ENCODE data around the gene GSE1. TPM values are rescaled to one million over a fixed set of nuclear protein-coding genes. Genes with fewer than 3 reads are reported as not detected.
"Not testable (repeated sequence)": the region's sequence is repeated elsewhere in the genome, so short reads cannot be mapped to it uniquely, and the experiment has no call there.

Gene GSE1
- total RNA-seq, 1 donor from 2014 or later: 56.4 TPM

GRCh38 chr16:85587762-85588556 lies 25.2 kb upstream of the GSE1 start:
- intact Hi-C loops (cut with DNase I): no loop called here

GRCh38 chr16:85588562-85589503 lies 24.3 kb upstream of the GSE1 start:
- intact Hi-C loops (cut with DNase I): no loop called here
- DNase-seq (ENCODE audit: low spot score): no peak

More at GRCh38 chr16:85587762-85588556, 25.2 kb upstream of the GSE1 start:
- no peak for DNase-seq (ENCODE audit: low spot score)

GRCh38 chr16:85589688-85590505 lies 23.2 kb upstream of the GSE1 start:
- DNase-seq (ENCODE audit: low spot score): no peak
- intact Hi-C loops (cut with DNase I): no loop called here

GRCh38 chr16:85590506-85590832 lies 22.7 kb upstream of the GSE1 start:
- DNase-seq (ENCODE audit: low spot score): no peak
- intact Hi-C loops (cut with DNase I): no loop called here

DNA sequence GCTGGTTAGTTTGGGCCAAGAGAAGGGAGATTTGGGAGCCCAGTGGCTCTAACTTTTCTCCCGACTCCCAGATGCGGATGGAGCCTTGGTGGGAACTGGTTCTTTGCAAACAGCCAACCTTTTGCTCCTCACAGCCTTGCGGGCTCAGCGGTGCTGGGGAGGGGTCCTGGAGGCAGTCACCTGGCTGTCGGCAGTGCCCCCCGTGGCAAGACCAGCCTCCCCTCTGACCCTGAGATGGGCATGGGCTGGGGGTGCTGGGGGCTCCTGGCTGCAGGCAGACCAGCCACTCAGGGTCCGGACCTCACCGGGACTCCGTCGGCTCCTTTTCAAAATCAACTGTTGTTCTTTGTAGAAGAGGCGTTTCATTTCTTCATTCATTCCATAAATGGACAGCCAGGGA lies 21.7 kb upstream of the GSE1 start:
- no peak for DNase-seq (ENCODE audit: low spot score)
- intact Hi-C loops (cut with DNase I): no loop called here

- DNase-seq (ENCODE audit: low spot score); intact Hi-C loops (cut with DNase I): not testable (repeated sequence)
Measured at GRCh38 chr16:85592277-85592676, 20.8 kb upstream of the GSE1 start.

DNA sequence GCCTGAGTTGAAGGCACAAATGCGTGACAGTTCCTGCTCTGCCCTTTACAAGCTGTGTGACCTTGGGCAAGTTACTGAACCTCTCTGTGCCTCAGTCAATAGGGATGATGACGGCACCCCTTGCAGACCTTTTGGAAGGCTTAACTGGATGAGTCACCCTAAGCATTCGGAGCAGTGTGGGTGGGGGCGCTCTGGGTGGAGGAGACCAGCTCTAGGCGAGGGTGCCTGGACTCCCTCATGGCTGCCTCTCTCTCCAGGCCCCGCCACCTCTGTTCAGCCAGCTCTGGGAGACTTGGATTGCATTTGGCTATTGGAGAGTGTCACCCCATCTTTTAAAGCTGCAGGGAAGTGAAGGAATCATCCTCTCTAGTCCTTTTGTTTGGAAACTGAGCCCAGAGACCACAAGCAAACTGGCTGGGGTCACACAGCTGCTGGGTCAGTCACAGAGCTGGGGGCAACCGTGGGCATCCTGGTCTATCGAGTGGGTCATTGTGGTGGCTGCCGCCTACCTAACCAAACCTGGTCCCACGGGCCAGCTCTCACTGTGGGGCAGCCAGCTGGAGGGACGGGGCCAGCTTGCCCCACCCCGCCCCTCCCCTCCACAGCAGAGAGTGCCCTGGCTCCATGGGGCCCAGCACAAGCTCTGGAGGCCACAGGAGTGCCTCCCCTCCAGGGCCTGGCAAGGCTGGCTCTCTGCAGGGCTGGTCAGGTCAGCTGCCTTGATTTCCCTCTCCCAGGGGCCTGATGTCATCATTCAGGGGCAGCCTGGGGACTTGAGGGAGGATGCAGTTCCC lies 20.2 kb upstream of the GSE1 start:
- intact Hi-C loops (cut with DNase I): no loop called here

GRCh38 chr16:85593494-85594221 lies 19.5 kb upstream of the GSE1 start:
- intact Hi-C loops (cut with DNase I): no loop called here
- no peak for DNase-seq (ENCODE audit: low spot score)

More for the DNA sequence above, 20.2 kb upstream of the GSE1 start:
- DNase-seq (ENCODE audit: low spot score): no peak

DNA sequence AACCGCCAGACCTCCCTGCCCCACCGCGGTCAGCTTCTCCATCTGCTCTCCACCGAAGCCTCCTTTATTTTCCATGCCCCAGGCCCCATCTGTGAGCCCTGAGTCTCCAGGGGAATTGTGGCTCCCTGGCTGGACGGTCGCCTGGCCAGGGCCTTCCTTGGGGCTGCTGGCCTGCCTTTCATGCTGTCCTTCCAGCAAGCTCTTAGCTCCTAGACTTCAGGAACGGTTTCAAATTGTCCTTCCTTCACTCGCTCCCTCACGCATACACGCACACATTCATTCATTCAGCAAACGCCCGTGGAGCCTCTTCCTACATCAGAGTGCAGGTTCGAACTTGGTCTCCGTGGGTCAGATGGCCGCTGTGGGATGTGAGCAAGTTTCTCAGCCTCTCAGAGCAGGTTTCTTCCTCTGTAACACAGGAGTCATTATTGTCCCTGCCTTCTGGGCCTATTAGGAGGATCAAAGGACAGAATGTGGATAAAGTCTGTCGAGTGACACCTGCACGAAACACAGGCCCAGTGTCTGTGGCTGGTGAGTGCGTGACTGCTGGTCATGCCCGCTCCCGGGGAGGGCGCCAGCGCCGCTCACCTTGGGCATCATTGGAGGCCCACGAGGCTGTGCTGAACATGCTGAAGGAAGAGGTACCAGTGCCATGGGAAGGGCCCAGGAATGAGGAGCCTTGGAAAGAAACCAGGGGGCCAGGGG lies 18.7 kb upstream of the GSE1 start:
- intact Hi-C loops (cut with DNase I): no loop called here
- no peak for DNase-seq (ENCODE audit: low spot score)

- no peak for DNase-seq (ENCODE audit: low spot score)
- intact Hi-C loops (cut with DNase I): no loop called here
Measured at GRCh38 chr16:85594978-85595661, 18.0 kb upstream of the GSE1 start.

DNA sequence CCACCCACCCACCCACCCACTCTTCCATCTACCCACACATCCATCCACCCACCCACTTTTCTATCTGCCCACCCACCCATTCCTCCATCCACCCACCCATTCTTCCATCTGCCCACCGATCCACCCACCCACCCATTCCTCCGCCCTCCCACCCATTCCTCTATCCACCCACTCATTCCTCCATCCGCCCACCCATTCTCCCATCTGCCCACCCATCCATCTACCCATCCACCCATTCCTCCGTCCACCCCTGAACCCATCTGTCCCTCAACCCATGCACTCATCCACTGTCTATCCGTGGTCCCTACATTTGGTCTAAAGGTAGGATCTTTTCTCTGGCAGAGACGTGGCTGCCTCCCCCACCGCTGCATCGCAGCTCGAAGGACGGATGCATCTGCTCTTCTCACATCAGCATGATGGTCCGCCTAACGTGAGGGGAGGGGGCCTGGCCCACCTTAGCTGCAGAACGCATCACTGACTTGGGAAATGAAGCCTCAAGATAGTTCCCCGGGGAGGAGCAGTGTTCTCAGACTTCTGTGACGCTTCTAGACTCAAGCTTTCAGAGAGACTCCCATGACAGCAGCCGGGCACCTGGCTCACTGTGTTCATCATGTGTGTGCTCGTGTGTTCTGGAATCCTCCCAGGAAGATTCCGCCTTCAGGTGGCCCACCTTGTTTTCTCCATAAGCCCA lies 17.2 kb upstream of the GSE1 start:
- intact Hi-C loops (cut with DNase I): no loop called here
- DNase-seq (ENCODE audit: low spot score): no peak

GRCh38 chr16:85598141-85598540 lies 15.0 kb upstream of the GSE1 start:
- intact Hi-C loops (cut with DNase I): no loop called here
- no peak for DNase-seq (ENCODE audit: low spot score)

- intact Hi-C loops (cut with DNase I): no loop called here
- DNase-seq (ENCODE audit: low spot score): no peak
Measured at GRCh38 chr16:85600078-85600477, 13.0 kb upstream of the GSE1 start.

DNA sequence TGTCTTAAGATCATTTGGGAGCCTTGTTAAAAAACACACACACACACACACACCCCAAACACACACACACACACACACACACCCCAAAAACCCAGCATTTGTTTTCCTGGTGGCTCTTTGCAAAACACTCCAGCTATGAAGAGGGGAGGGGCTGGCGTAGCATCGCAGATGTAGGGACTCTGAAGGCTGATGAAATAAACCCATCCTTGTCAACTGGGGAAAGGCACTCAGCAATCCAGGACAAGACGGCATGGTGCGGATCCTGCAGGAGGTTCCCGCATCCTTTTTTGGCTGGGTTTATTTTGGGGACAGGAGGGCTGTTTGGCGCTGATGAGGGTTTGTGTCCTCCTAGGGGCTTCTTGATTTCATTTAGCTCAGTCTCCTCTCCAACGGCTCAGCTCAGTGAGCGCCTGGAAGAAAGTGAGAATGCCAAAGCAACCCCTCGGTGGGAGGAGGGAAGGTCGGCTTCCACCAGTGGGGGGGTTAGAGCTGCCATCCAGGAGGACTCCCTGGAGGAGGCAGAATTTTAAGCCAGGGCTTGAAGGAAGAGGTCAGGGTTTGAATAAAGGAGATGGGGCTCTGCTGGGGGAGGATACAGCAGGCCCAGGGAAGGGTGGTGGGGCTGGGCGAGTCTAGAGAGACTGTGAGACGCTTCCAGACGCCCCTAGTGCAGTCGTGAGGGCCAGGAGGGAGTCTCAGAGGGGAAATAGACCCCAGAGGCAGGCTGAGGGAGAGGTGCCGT lies 12.4 kb upstream of the GSE1 start:
- DNase-seq (ENCODE audit: low spot score): no peak
- intact Hi-C loops (cut with DNase I): no loop called here

DNA sequence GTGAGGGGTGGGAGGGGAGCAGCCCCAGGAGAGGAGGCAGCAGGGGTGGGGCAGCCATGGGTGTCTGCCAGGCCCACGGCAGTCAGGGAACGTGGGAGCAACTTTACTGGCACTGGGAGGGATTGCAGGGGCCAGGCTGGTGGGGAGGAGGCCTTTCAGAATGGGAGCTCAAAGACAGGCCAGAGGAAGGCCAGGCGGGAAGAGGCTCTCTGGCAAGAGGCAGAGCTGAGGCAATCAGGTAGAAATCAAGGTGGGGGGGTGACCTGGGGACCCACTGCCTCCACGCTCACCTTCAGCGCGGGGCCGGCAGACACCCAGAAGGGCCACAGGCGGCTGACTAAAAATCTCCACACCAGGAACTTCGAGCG lies 11.9 kb upstream of the GSE1 start:
- DNase-seq (ENCODE audit: low spot score): no peak

GRCh38 chr16:85601730-85602401 lies 11.3 kb upstream of the GSE1 start:
- intact Hi-C loops (cut with DNase I): no loop called here
- DNase-seq (ENCODE audit: low spot score): no peak

More for the DNA sequence above, 11.9 kb upstream of the GSE1 start:
- intact Hi-C loops (cut with DNase I): no loop called here

All from cardiac septum (tissue), 1 donor.